Measurements from ENCODE around the gene NSMCE4A. TPM values are rescaled to one million over a fixed set of nuclear protein-coding genes. Genes with fewer than 3 reads are reported as not detected.

NSMCE4A gene
- total RNA-seq, 2 donors from 2014 or later, result 68.9 to 70.8 TPM

GRCh38 chr10:121965996-121966395 is 9.0 kb downstream of the NSMCE4A start:
- no peaks in the 10 kb centered on the region for H3K4me1 ChIP-seq

GRCh38 chr10:121961456-121961855 is 13.6 kb downstream of the NSMCE4A start:
- no peaks in the 10 kb centered on the region for H3K9me3 ChIP-seq
- H3K36me3 ChIP-seq (replicated peaks in 1 of 2; ENCODE audit: insufficient read depth in 1 of 2, low read depth in 2 of 2), result peaks cover 11 to 22% of the 10 kb centered on the region in 2 donors
- no peak overlapping the region for H3K4me3 ChIP-seq
- 73 to 74% methylated on average over 2 of the region's 2 CpGs for WGBS, 2 donors
- H3K4me1 ChIP-seq, result no peaks in the 10 kb centered on the region
- TF ChIP-seq CTCF (IDR thresholded peaks at IDR 0.05) (no peak), POLR2A (IDR thresholded peaks at IDR 0.05) (no peak)
- H3K27me3 ChIP-seq, result no peaks in the 10 kb centered on the region
- ATAC-seq (no peak), DNase-seq (no peak)
- intact Hi-C loops (cut with DNase I), result loop anchor here (10.0 kb wide), 1 partner anchor 143 kb away; no protein-coding TSS in a partner anchor
- no peak overlapping the region for H3K27ac ChIP-seq

More at GRCh38 chr10:121965996-121966395, 9.0 kb downstream of the NSMCE4A start:
- intact Hi-C loops (cut with DNase I), result loop anchor here (10.0 kb wide), 1 partner anchor 139 kb away; no protein-coding TSS in a partner anchor
- Histone ChIP-seq H3K27ac (no peak overlapping the region), H3K36me3 (replicated peaks in 1 of 2; ENCODE audit: insufficient read depth in 1 of 2, low read depth in 2 of 2) (peaks cover 11 to 31% of the 10 kb centered on the region in 2 donors), H3K4me3 (no peak overlapping the region), H3K9me3 (no peaks in the 10 kb centered on the region), H3K27me3 (no peaks in the 10 kb centered on the region)
- 89 to 90% methylated on average over 3 of the region's 3 CpGs for WGBS, 2 donors
- ATAC-seq (no peak), DNase-seq (no peak)
- TF ChIP-seq CTCF (IDR thresholded peaks at IDR 0.05), result no peak
- no peak for TF ChIP-seq POLR2A (IDR thresholded peaks at IDR 0.05)

GRCh38 chr10:121959671-121960070 is 15.3 kb downstream of the NSMCE4A start:
- ATAC-seq, result no peak
- Histone ChIP-seq H3K9me3 (no peaks in the 10 kb centered on the region), H3K4me3 (no peak overlapping the region), H3K36me3 (replicated peaks in 1 of 2; ENCODE audit: insufficient read depth in 1 of 2, low read depth in 2 of 2) (peaks cover 2 to 12% of the 10 kb centered on the region in 2 donors), H3K27ac (no peak overlapping the region), H3K27me3 (no peaks in the 10 kb centered on the region), H3K4me1 (no peaks in the 10 kb centered on the region)
- intact Hi-C loops (cut with DNase I), result loop anchor here (10.0 kb wide), 1 partner anchor 145 kb away; no protein-coding TSS in a partner anchor
- no peak for DNase-seq
- TF ChIP-seq POLR2A (IDR thresholded peaks at IDR 0.05), result no peak
- no peak for TF ChIP-seq CTCF (IDR thresholded peaks at IDR 0.05)
- 93 to 95% methylated on average over 3 of the region's 3 CpGs for WGBS, 2 donors

- intact Hi-C loops (cut with DNase I), result no loop called here
- no peaks in the 10 kb centered on the region for H3K27me3 ChIP-seq
- no peak overlapping the region for H3K27ac ChIP-seq
- TF ChIP-seq CTCF (IDR thresholded peaks at IDR 0.05) (no peak), POLR2A (IDR thresholded peaks at IDR 0.05) (no peak)
- DNase-seq (no peak), ATAC-seq (no peak)
- H3K36me3 ChIP-seq (replicated peaks in 1 of 2; ENCODE audit: insufficient read depth in 1 of 2, low read depth in 2 of 2), result peaks cover 0 to 10% of the 10 kb centered on the region in 2 donors
- no peaks in the 10 kb centered on the region for H3K9me3 ChIP-seq
- H3K4me1 ChIP-seq, result no peaks in the 10 kb centered on the region
- no peak overlapping the region for H3K4me3 ChIP-seq
- WGBS, 2 donors, result 85 to 87% methylated on average over 7 of the region's 7 CpGs
These were observed 18.6 kb downstream of the NSMCE4A start for GRCh38 chr10:121956111-121957061.

Measured in body of pancreas (tissue), 4 donors.